GM18508 (cell line): ENCODE measurements around the gene CEMP1.

Source experiments
- ATAC-seq: cut with Tn5 transposase; IDR thresholded peaks from one replicate; pipeline ENCODE4 v1.9.1; 2021; ENCODE audit warnings: moderate number of reproducible peaks; ENCODE audit not compliant: insufficient read depth, unreplicated experiment

The CEMP1 gene

GRCh38 chr16:2487903-2488531 is 43.2 kb downstream of the CEMP1 start:
- no peak for ATAC-seq

DNA sequence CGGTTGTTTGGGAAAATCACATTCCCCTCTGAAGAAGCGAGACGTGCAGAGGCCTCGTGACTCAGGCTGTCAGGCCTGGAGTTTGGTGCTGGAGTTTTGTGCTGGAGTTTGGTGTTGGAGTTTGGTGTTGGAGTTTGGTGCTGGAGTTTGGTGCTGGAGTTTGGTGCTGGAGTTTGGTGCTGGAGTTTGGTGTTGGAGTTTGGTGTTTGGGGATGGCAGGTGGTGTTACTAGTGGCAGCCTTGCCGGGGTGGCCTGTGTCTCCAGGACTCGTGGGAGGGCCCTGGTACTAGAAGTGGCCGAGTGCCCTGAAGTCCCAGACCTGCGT is 43.7 kb downstream of the CEMP1 start:
- ATAC-seq = no peak

DNA sequence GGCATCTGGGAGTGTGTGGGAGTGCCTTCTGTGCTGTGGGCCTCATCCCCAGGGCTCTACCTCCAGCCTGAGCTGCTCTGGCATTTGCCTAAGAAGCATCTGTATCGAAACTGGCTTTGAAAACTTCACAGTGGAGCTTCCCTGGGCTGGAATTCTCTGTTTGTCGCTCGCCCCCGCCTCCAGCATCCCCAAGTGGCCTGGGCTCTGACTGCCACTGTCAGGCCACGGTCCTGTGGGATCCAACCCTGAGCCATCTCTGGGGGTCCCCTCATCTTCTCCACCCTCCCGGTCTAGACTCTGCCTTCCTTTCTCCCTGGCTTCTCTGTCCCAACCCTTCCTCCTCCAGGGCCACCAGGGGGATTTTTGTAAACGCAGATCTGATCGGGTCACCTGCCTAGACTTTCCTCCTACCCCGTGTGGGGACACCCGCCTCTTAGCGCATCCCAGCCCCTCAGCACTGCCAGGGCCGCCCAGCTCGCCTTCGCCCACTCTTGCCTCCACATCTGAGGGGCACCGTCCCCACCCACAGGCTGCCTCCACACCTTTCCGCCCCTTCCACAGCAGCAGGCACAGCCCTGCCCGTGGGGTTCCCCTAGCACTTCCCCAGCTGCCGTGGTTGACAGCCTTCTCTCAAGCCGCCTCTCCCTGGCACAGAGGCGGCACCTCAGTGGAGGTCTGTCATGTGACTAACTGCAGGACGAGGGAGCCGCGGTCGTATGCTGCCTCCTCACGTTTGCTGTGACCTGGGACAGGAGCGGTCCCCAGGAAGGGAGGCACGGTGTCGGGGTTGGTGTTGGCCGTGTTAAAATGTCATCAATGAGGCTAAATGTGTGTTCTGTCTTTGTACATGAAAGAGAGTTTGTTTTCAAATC is 44.3 kb downstream of the CEMP1 start:
- ATAC-seq = no peak

- ATAC-seq = no peak
Observed at GRCh38 chr16:2485811-2486507, 45.2 kb downstream of the CEMP1 start.

DNA sequence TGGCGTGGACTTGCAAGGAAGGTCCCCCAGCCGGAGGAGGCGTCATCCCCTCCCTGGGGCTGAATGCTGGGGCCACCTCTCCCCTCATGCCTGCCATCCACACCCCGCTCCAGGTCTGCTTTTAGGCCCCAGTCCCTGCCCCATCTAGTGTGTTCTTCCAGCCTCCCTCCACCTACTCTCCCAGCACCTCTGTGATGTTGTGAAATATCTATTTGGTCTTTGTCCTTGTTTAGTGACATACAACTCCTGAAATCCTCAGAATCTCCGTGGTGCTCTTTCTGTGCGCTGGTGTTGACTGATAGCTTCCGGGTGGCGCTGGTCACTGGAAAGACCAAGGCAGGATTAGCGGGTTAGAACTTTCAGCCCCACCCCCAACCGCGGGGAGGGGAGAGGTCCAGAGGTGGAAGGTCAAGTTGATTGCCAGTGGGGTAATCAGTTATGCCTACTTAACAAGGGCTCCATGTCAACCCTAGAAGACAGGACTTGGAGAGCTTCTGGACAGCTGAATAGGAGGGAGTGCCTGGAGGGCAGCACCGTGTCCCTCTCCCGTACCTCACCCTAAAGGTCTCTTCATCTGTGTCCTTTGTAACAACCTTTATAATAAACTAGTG is 46.2 kb downstream of the CEMP1 start:
- no peak for ATAC-seq

DNA sequence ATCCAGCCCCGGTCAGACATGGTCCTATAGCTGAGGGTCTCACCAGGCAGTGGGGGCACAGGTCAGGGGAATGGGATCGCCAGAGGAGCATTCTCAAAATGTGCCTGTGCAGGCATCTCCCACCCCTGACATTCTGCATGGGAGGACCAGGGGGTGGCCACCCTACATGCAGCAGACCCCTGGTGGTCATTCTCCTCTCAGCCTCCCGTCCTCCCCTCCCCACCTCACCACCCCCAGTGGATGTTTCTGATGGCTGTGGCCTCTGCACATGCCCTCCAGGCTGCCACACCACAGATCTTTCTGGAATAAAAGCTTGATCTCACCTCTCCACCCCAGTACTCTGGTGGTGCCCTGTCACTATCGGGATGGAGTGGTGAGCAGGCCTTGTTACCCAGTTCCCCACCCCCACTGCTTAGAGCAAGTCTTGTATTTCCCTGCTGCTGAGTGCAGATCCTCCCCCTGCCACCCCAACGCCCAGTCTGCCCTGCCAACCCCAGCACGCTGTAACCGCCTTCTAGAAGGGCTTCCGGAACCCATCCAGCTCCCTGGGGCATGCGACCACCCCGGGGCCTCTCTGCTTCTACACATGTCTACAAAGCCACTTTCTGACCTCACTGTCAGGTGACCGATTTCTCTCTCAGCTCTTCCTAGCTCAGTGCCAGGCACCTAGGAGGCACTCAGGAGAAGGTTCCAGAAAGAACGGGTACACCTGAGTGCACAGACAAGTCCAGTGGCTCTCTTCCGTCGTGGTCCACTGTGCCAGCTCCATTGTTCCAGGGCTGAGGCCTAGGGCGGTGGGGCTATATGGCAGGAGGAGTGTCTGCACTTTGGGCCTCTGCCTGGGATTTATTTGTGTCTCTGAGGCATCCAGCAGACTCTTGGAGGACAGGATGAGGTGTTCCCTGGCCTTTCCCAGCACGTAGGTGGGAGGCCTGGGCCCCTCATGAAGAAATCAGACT is 47.0 kb downstream of the CEMP1 start:
- ATAC-seq = no peak

DNA sequence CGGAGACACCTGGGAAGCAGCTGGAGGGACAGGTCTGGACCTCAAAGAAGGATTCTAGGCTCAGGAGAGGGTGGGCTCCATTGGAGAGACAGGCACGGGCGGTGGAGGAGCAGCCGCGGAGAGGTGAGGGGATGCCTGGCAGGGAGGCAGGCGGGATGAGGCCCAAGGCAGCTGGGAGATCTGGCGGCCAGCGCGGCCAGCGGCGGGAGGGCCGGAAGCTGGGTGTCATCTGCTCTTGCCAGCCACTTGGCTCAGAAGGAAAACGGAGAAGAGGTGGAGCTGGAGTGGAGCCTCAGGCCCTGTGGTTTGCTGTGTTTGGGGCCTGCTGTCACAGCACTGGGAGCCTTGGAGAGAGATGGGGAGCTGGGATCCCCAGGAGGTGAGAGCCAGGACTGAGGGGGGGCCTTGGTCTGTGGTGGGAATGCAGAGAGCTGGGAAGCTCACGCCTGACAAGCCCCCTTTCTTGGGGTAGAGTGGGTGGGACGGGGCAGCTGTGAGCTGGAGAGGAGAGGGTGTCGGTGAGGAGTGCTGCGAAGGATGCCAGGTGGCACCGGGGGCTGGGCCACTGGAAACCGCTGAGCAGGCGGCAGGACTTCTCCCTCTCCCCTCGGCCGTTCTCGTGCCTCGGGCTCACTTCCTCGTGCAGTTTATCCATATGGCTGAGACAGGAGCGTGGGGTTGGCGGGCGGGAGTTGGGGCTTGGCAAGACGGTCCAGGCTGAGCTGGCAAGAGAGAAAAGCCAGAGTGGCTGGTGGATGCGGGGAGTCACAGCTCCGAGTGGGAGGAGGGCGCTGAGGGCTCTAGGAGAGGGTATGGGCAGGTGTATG is 48.3 kb downstream of the CEMP1 start:
- ATAC-seq = no peak

DNA sequence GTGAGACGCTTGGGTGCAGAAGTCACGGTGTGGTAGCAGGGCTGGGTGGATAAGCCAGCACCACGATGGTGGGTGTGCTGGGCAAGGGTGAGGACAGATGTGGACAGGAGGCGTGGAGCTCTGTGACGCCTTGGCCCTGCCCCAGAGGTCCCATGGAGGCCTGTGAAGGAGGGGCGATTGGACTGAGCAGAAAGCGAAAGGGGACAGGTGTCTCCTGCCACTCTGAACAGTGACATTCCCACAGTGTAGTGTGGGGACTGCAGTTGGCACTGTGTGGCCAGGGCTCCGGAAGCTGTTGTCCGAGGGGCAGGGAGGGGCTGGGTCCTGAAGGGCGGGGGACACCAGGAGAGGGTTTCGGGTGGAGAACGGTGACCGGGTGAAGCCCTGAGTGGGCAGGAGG is 49.0 kb downstream of the CEMP1 start:
- no peak for ATAC-seq

- no peak for ATAC-seq
Observed at GRCh38 chr16:2481676-2482075, 49.5 kb downstream of the CEMP1 start.

GRCh38 chr16:2480948-2481347 is 50.3 kb downstream of the CEMP1 start:
- no peak for ATAC-seq
